ENCODE results near the gene BCAT1.
"Not testable (repeated sequence)": the region's sequence is repeated elsewhere in the genome, so short reads cannot be mapped to it uniquely, and the experiment has no call there.

BCAT1 gene

GRCh38 chr12:24809306-24809705 lies 139.6 kb downstream of the BCAT1 start:
- not testable (repeated sequence) for DNase-seq (ENCODE audit: low read depth, low spot score)

- no peak for DNase-seq (ENCODE audit: low read depth, low spot score)
These were observed 140.2 kb downstream of the BCAT1 start for GRCh38 chr12:24808651-24809050.

GRCh38 chr12:24806386-24806785 lies 142.5 kb downstream of the BCAT1 start:
- DNase-seq (ENCODE audit: low read depth, low spot score), result no peak

GRCh38 chr12:24803430-24804245 lies 145.3 kb downstream of the BCAT1 start:
- no peak for DNase-seq (ENCODE audit: low read depth, low spot score)

GRCh38 chr12:24798335-24798734 lies 150.6 kb downstream of the BCAT1 start:
- DNase-seq (ENCODE audit: low read depth, low spot score), result no peak

DNA sequence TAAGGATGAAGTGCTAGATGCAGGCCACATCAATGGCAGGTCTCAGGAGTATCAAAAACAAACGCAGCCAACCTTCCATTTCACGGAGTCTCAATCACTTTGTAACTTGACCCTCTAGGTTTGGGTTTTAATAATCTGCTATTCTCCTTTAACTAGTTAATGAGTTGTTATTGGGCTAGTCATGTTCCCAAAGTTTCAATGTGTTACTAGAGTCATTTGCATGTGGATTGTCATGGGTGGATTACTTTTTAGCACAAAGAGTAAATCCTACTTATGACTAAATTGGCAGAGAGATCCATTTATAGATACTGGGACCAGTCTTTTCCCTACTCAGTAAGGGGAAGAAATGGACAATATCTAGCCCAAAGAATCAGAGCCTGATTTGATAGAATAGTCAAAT lies 151.0 kb downstream of the BCAT1 start:
- no peak for DNase-seq (ENCODE audit: low read depth, low spot score)

DNA sequence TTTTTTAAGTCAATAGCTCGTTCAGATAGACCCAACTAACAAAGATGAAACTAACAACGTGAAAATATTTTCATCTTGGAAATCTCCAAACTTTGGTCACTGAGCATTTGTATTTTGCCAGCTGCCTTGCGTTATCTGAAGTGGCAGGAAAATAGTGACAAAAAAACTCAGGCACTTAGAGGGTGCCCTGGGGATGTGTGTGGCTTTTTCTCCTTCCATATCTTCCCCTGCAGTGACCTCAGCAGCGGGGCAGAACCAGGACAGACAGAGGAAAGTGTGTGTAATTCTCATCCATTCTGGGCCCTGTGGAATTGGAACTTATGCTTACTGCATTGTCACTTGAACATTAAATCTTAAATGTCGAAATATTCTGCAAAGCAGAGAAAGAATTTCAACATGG lies 152.0 kb downstream of the BCAT1 start:
- DNase-seq (ENCODE audit: low read depth, low spot score), result no peak

GRCh38 chr12:24795699-24796347 lies 153.1 kb downstream of the BCAT1 start:
- no peak for DNase-seq (ENCODE audit: low read depth, low spot score)

GRCh38 chr12:24791622-24792021 lies 157.3 kb downstream of the BCAT1 start:
- no peak for DNase-seq (ENCODE audit: low read depth, low spot score)

DNA sequence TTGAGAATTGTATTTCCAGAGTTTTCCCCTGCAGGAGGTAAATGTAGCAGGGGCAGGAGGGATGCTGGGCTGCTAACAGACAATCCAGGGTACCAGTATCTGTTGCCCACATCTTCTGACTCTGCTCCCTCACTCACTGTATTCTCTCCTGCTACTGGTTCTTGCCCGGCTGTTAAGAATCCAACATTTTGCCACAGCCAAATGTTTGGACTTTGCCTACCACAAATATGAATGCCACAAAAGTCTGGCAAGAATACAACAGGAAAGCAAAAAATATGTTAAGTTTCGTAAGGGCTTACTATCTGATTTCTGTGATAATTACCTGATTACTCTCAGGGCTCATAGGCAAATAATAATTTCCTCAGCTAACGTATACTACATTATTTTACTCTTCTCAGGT lies 160.0 kb downstream of the BCAT1 start:
- DNase-seq (ENCODE audit: low read depth, low spot score), result no peak

DNA sequence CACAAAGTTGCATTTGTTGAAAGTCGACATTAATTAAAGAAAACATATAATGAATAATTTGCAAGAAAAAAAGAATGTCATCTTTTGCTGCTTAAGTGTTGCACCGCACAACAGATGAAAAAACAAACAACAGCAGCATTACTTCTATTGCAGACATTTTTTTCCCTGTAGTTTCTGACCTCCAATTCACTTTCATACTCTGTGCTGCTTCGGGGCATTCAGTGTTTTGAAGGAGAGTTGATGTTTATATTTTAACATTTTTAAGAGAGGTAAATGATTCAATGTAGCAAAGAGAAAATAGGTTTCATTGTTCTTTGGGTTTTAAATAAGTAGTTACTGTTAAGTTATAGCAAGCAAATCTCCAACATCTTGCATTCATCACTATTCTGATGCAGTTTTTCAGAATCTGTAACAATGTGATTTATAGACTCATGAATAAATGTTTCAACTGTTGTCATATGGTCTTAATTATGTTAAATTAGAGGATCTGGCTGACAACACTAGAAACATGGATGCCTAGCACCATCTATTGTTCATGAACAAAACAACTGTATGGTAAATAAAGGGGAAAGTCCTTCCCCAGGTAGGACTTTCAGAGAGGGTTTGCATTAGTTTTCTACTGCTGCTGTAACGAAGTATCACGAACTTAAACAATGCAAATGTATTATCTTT lies 168.1 kb downstream of the BCAT1 start:
- no peak for DNase-seq (ENCODE audit: low read depth, low spot score)

- DNase-seq (ENCODE audit: low read depth, low spot score), result peak; percentile 28
These were observed 170.2 kb downstream of the BCAT1 start for GRCh38 chr12:24778486-24779304.

GRCh38 chr12:24777359-24777758 lies 171.5 kb downstream of the BCAT1 start:
- no peak for DNase-seq (ENCODE audit: low read depth, low spot score)

DNA sequence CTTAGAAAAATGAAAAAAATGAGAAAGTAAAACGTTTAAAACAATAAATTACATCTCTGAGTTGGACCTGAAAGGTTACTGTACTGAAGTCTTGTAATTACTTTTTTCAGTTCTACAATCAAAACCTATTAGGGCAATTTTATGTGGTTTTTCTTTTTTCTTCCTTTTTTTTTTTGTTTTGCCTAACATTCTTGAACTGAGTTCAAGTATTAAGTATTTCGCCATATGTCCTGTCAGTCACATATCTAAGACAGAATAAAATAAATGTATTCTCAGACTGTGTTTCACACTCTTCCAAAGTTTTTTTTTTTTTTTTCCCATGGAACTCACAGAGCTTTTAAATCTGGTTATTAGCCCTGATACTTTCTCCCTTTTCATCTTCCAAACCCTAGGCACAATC lies 172.0 kb downstream of the BCAT1 start:
- no peak for DNase-seq (ENCODE audit: low read depth, low spot score)

- no peak for DNase-seq (ENCODE audit: low read depth, low spot score)
These were observed 173.8 kb downstream of the BCAT1 start for GRCh38 chr12:24775073-24775472.

- no peak for DNase-seq (ENCODE audit: low read depth, low spot score)
These were observed 174.9 kb downstream of the BCAT1 start for GRCh38 chr12:24773996-24774395.

DNA sequence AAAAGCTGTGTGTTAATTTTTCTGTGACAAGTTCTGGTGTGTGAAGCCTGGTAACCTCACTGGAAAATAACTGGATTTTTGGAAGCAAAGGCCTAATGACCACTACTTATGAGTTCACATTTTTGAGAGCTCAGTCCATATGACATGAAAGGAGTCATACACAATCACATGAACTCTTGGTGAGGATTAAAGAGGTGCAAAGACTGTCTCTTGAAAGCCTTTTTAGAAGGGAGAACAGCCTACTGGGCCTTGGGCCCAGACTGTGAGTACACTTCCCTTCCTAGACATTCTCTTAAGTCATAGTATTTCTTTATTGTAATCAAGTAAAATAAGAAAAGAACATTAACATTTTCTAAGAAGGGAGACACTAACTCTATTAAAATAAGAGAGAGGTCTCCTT lies 176.1 kb downstream of the BCAT1 start:
- DNase-seq (ENCODE audit: low read depth, low spot score), result no peak

DNA sequence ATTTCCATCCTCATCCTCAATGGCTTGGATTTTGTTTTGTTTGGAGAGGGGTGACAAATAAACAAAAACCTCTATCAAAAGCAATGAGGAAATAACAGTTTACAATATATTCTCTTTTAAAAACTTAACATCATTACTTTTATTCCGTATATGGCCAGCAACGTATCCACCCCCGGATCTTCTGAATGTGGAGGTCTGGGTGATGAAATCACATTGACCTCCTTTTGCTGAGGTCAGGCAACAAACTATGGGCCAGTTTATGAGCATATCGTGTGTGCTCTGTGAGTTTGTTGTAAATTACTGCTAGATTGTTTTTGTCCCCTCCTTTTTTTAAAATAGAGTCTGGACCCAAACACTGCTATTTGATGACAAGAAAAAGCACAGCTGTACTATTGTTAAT lies 178.1 kb downstream of the BCAT1 start:
- DNase-seq (ENCODE audit: low read depth, low spot score), result no peak

GRCh38 chr12:24770334-24770733 lies 178.6 kb downstream of the BCAT1 start:
- no peak for DNase-seq (ENCODE audit: low read depth, low spot score)

DNA sequence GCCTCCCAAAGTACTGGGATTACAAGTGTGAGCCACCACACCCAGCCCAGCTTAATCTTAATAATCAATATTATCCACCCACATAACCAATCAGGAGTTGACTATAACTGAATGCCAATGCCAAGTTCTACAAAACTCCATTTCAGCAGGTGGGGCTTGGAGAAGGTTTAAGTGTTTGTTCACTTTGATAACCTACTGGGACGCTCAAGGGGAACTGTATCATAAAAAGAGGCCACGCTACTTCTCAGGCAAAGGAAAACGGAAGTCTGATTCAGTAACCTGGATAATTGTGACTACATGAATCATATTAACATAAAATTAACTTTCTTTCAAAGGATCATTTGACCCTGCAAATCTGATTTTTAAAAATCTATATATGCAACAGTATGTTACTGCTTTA lies 179.2 kb downstream of the BCAT1 start:
- no peak for DNase-seq (ENCODE audit: low read depth, low spot score)

GRCh38 chr12:24768415-24768814 lies 180.5 kb downstream of the BCAT1 start:
- no peak for DNase-seq (ENCODE audit: low read depth, low spot score)

GRCh38 chr12:24767016-24767415 lies 181.9 kb downstream of the BCAT1 start:
- DNase-seq (ENCODE audit: low read depth, low spot score), result no peak
